DMS153 treated with DMSO at 0.1 percent for 48 hours (cell line): ENCODE data around the gene ZNF462.

Experiments
- DNase-seq: peaks from one replicate; lab custom pipeline; 2025; ENCODE audit not compliant: unreplicated experiment; lab: John Stamatoyannopoulos, UW

The ZNF462 gene

DNA sequence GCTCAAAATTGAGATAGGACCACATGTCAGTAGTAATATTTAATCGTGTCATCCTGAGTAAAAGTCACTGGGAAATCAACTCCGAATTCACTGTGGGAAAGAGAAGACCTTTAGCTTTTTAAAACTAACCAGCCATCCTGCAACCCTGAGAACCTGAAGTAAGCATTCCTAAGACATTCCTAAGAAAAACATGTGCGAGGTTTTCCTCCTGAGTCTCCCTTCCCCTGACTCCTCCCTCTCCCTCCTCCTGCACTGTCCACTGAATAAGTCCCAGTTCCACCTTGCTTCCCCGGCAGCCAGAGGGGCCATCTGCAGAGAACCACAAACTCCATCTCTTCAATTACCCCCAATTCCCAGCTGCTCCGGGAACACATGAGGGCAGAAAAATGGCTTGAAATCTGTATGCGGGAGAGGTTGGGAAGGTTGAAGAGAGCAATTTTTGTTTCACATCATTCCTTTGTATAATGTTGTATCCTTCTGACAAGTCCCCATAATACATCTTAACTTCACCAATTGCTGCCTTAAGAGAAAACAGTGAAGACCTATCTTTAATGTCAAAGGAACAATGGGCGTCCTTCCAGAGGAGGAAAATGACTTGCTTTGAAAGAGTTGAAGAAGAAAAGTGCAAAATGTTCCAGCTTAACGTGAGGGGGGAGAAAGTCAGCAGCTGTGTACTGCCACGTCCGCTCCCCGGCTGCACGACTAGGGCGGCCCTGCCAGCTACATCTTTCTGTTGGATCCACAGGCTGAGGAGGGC, 186.3 kb downstream of the ZNF462 start:
- no peak for DNase-seq

- no peak for DNase-seq
Observed at GRCh38 chr9:107049803-107050184, 186.8 kb downstream of the ZNF462 start.

DNA sequence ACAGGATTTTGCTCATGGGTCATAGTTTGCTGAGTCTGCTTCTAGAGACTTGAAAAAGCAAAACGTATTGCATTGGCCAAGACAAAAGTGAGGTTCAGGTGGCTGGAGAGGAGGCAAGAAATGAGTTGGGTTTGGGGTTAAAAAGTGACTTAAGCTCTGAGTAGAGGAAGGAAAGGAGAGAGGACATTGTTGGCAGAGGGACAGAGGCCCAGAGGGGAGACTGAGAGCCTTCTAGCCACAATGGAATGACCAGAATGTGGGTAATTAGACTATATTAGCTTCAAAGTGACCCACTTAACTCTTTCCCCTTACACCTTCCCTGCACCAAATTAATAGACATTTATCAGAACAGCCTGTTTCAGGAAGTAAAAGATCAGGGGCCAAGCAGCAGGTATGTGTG, 188.4 kb downstream of the ZNF462 start:
- DNase-seq, result no peak

- DNase-seq, result no peak
Observed at GRCh38 chr9:107054146-107054545, 191.2 kb downstream of the ZNF462 start.

GRCh38 chr9:107059220-107059619, 196.3 kb downstream of the ZNF462 start:
- no peak for DNase-seq

DNA sequence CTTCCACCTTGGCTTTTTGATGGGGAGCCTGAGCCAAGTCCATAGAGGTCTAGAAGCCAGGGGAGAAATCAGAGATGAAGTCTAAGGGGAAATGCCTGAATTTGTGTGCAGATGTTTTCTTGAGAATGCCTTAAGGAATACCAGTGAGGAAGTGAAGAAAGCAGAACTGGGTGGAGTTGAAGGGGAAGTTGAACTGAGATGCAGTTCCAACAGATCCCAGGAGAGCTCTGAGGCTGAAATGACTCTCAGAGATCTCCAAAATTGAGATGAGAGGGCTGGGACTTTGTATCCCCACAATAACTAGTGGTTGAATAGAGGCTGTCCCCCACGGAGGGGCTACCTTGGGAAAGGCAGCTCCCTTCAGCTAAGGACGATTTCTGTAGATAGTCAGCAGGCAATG, 197.1 kb downstream of the ZNF462 start:
- DNase-seq, result no peak
